ENCODE data around the gene TCF4. TPM values are rescaled to one million over a fixed set of nuclear protein-coding genes. Genes with fewer than 3 reads are reported as not detected.

The TCF4 gene
- total RNA-seq, 1 experiment from 2014 or later = 93.7 TPM

DNA sequence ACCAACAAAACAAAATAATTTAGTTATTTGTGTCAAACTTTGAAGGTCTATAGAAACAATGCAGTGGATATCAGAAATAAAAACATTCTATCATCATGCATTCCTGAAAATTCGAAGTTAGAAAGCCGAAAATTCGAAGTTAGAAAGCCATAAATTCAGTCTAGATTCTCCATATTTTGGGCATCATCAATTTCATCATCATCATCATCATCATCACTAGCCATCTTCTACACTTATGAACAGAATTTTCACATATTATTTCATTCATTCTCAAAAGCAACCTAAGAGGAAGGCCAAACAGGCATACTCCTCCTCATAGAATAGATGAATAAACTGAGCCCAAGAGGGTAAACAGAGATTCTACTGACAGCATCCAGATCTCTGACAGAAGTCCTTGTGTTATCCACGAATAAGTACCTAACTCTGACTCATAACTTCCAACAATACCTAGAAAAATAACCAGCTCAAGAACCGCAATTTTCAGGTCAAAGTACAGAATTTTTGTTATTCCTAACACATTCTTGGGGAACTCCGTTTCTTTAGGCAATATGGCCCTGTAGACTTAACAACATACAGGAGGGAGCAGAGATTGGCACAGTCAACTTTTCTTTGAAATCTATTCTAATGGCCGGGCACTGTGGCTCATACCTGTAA, 84.7 kb downstream of the TCF4 start:
- DNase-seq = no peak
- Mint-ChIP-seq H3K9me3 (ENCODE audit: unreplicated experiment) (no peaks in the 10 kb centered on the region), H3K36me3 (ENCODE audit: insufficient read depth, unreplicated experiment) (no peaks in the 10 kb centered on the region), H3K4me3 (ENCODE audit: unreplicated experiment) (no peak overlapping the region), H3K27ac (ENCODE audit: unreplicated experiment) (no peak overlapping the region), H3K4me1 (ENCODE audit: low read depth, unreplicated experiment) (no peaks in the 10 kb centered on the region), H3K27me3 (ENCODE audit: insufficient read depth, unreplicated experiment) (no peaks in the 10 kb centered on the region)
- Histone ChIP-seq H3K4me3 (ENCODE audit: low read depth, low read length) (no peak overlapping the region), H3K36me3 (ENCODE audit: control insufficient read depth, insufficient read depth, low read length) (no peaks in the 10 kb centered on the region), H3K4me1 (peaks cover 13% of the 10 kb centered on the region), H3K9me3 (no peaks in the 10 kb centered on the region), H3K27me3 (replicated peaks; ENCODE audit: control insufficient read depth, insufficient read depth, low read length) (no peaks in the 10 kb centered on the region)
- intact Hi-C loops (cut with micrococcal nuclease; ENCODE audit: unreplicated experiment) = no loop called here
- ChIA-PET POLR2A (no interaction called here), CTCF (no interaction called here)
- no TSS peak for BruUV-seq (replicated peaks)
- TF ChIP-seq, protein P1, sequence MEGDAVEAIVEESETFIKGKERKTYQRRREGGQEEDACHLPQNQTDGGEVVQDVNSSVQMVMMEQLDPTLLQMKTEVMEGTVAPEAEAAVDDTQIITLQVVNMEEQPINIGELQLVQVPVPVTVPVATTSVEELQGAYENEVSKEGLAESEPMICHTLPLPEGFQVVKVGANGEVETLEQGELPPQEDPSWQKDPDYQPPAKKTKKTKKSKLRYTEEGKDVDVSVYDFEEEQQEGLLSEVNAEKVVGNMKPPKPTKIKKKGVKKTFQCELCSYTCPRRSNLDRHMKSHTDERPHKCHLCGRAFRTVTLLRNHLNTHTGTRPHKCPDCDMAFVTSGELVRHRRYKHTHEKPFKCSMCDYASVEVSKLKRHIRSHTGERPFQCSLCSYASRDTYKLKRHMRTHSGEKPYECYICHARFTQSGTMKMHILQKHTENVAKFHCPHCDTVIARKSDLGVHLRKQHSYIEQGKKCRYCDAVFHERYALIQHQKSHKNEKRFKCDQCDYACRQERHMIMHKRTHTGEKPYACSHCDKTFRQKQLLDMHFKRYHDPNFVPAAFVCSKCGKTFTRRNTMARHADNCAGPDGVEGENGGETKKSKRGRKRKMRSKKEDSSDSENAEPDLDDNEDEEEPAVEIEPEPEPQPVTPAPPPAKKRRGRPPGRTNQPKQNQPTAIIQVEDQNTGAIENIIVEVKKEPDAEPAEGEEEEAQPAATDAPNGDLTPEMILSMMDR (IDR thresholded peaks at IDR 0.05; ENCODE audit: insufficient read depth in 1 of 2, low read depth in 1 of 2, low read length in 1 of 2, severe bottlenecking in 1 of 2, unreplicated experiment in 1 of 2) = no peak

GRCh38 chr18:55501982-55502710, 85.8 kb downstream of the TCF4 start:
- no peak overlapping the region for H3K4me3 Mint-ChIP-seq (ENCODE audit: unreplicated experiment)
- BruUV-seq (replicated peaks) = no TSS peak

DNA sequence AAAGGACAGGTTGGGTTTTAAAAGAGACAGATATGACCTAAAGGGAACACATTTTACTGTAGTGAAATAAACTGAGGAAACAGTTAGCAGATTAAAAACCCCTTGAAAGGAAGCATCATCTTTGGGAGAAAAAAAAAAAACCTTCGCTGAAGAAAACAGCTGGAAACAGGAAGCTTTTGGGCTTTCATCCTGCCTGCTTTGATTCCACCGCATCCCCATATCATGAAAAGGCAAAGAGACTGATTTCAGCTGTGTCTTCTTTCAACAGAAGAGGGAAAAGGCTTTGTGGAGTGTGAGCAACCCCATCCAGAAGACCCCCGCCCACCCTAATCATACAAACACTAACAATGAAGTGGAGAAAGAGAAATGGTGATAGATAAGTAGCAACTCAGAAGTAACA, 86.4 kb downstream of the TCF4 start:
- no peak overlapping the region for H3K27ac Mint-ChIP-seq (ENCODE audit: unreplicated experiment)
- intact Hi-C loops (cut with micrococcal nuclease; ENCODE audit: unreplicated experiment) = no loop called here
- TF ChIP-seq, protein P1 (IDR thresholded peaks at IDR 0.05; ENCODE audit: insufficient read depth in 1 of 2, low read depth in 1 of 2, low read length in 1 of 2, severe bottlenecking in 1 of 2, unreplicated experiment in 1 of 2) = no peak
- H3K4me3 ChIP-seq (ENCODE audit: low read depth, low read length) = no peak overlapping the region
- no peaks in the 10 kb centered on the region for H3K36me3 ChIP-seq (ENCODE audit: control insufficient read depth, insufficient read depth, low read length)
- no peaks in the 10 kb centered on the region for H3K27me3 Mint-ChIP-seq (ENCODE audit: insufficient read depth, unreplicated experiment)
- H3K4me1 ChIP-seq = peaks cover 13% of the 10 kb centered on the region
- ChIA-PET CTCF (no interaction called here), POLR2A (no interaction called here)
- no peak for DNase-seq
- no peaks in the 10 kb centered on the region for H3K27me3 ChIP-seq (replicated peaks; ENCODE audit: control insufficient read depth, insufficient read depth, low read length)
- no peaks in the 10 kb centered on the region for H3K9me3 Mint-ChIP-seq (ENCODE audit: unreplicated experiment)
- H3K36me3 Mint-ChIP-seq (ENCODE audit: insufficient read depth, unreplicated experiment) = no peaks in the 10 kb centered on the region
- no TSS peak for BruUV-seq (replicated peaks)
- no peaks in the 10 kb centered on the region for H3K9me3 ChIP-seq
- H3K4me1 Mint-ChIP-seq (ENCODE audit: low read depth, unreplicated experiment) = no peaks in the 10 kb centered on the region
- H3K4me3 Mint-ChIP-seq (ENCODE audit: unreplicated experiment) = no peak overlapping the region

More at GRCh38 chr18:55501982-55502710, 85.8 kb downstream of the TCF4 start:
- ChIA-PET CTCF (no interaction called here), POLR2A (no interaction called here)
- Mint-ChIP-seq H3K4me1 (ENCODE audit: low read depth, unreplicated experiment) (no peaks in the 10 kb centered on the region), H3K27ac (ENCODE audit: unreplicated experiment) (no peak overlapping the region), H3K27me3 (ENCODE audit: insufficient read depth, unreplicated experiment) (no peaks in the 10 kb centered on the region), H3K9me3 (ENCODE audit: unreplicated experiment) (no peaks in the 10 kb centered on the region), H3K36me3 (ENCODE audit: insufficient read depth, unreplicated experiment) (no peaks in the 10 kb centered on the region)
- no peaks in the 10 kb centered on the region for H3K27me3 ChIP-seq (replicated peaks; ENCODE audit: control insufficient read depth, insufficient read depth, low read length)
- DNase-seq = no peak
- peaks cover 13% of the 10 kb centered on the region for H3K4me1 ChIP-seq
- no peaks in the 10 kb centered on the region for H3K36me3 ChIP-seq (ENCODE audit: control insufficient read depth, insufficient read depth, low read length)
- no peaks in the 10 kb centered on the region for H3K9me3 ChIP-seq
- TF ChIP-seq, protein P1 (IDR thresholded peaks at IDR 0.05; ENCODE audit: insufficient read depth in 1 of 2, low read depth in 1 of 2, low read length in 1 of 2, severe bottlenecking in 1 of 2, unreplicated experiment in 1 of 2) = no peak
- no peak overlapping the region for H3K4me3 ChIP-seq (ENCODE audit: low read depth, low read length)
- intact Hi-C loops (cut with micrococcal nuclease; ENCODE audit: unreplicated experiment) = no loop called here

All from Caco-2 (cell line).